ENCODE results near the gene FHIT. TPM values are rescaled to one million over a fixed set of nuclear protein-coding genes. Genes with fewer than 3 reads are reported as not detected.

FHIT gene
- total and polyA plus RNA-seq, 7 donors, result 2.4 to 10.2 (median 6.1) TPM

DNA sequence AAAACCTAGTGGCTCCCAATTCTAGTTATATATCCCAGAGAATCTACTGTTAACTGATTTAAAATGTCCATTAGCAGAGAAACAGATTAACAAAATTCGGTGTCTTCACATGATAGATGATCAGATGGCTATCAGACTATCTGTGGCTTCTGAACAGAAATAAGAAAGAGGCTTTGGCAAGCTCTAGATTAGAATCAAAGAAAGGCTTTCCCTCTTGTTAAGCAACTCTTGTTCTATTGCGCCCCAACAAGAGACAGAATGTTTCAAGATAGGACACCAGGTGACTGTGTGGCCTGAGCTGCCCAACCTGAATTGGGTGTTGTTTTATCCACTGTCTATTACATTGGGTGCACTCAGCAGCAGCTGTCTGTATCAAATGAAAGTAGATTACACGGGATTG is 483.7 kb downstream of the FHIT start:
- Histone ChIP-seq H3K4me1 (no peaks in the 10 kb centered on the region), H3K27ac (no peak overlapping the region), H3K27me3 (no peaks in the 10 kb centered on the region), H3K36me3 (no peaks in the 10 kb centered on the region), H3K4me3 (no peak overlapping the region), H3K9me3 (no peaks in the 10 kb centered on the region)
- TF ChIP-seq, protein P1, sequence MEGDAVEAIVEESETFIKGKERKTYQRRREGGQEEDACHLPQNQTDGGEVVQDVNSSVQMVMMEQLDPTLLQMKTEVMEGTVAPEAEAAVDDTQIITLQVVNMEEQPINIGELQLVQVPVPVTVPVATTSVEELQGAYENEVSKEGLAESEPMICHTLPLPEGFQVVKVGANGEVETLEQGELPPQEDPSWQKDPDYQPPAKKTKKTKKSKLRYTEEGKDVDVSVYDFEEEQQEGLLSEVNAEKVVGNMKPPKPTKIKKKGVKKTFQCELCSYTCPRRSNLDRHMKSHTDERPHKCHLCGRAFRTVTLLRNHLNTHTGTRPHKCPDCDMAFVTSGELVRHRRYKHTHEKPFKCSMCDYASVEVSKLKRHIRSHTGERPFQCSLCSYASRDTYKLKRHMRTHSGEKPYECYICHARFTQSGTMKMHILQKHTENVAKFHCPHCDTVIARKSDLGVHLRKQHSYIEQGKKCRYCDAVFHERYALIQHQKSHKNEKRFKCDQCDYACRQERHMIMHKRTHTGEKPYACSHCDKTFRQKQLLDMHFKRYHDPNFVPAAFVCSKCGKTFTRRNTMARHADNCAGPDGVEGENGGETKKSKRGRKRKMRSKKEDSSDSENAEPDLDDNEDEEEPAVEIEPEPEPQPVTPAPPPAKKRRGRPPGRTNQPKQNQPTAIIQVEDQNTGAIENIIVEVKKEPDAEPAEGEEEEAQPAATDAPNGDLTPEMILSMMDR (IDR thresholded peaks at IDR 0.05), result no peak
- TF ChIP-seq POLR2A (IDR thresholded peaks at IDR 0.05) (no peak), EP300 (IDR thresholded peaks at IDR 0.05) (no peak), POLR2AphosphoS5 (IDR thresholded peaks at IDR 0.05) (no peak)
- 61 to 65% methylated on average over 3 of the region's 3 CpGs for WGBS, 2 donors
- intact Hi-C loops (cut with DNase I), result no loop called here
- DNase-seq, result no peak

DNA sequence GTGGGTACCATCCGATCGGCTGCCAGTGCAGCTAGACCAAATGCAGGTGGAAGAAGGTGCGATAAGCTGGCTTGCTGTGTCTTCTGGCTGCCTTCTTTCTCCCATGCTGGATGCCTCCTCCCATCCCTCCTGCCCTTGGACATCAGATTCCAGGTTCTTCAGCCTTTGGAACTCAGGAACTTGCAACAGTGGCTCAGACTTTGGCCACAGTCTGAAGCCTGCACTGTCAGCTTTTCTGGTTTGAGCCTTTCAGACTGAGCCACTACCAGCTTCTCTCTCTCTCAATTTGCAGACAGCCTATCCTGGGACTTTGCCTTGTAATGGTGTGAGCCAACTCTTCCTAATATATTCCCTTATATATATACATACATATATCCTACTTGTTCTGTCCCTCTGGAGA is 485.5 kb downstream of the FHIT start:
- 97 to 99% methylated on average over 3 of the region's 3 CpGs for WGBS, 2 donors
- H3K9me3 ChIP-seq, result no peaks in the 10 kb centered on the region
- H3K4me1 ChIP-seq, result no peaks in the 10 kb centered on the region
- intact Hi-C loops (cut with DNase I), result no loop called here
- H3K27ac ChIP-seq, result no peak overlapping the region
- no peak overlapping the region for H3K4me3 ChIP-seq
- DNase-seq, result no peak
- H3K36me3 ChIP-seq, result no peaks in the 10 kb centered on the region
- TF ChIP-seq POLR2AphosphoS5 (IDR thresholded peaks at IDR 0.05) (no peak), EP300 (IDR thresholded peaks at IDR 0.05) (no peak), POLR2A (IDR thresholded peaks at IDR 0.05) (no peak)
- TF ChIP-seq, protein P1 (IDR thresholded peaks at IDR 0.05), result no peak
- no peaks in the 10 kb centered on the region for H3K27me3 ChIP-seq

DNA sequence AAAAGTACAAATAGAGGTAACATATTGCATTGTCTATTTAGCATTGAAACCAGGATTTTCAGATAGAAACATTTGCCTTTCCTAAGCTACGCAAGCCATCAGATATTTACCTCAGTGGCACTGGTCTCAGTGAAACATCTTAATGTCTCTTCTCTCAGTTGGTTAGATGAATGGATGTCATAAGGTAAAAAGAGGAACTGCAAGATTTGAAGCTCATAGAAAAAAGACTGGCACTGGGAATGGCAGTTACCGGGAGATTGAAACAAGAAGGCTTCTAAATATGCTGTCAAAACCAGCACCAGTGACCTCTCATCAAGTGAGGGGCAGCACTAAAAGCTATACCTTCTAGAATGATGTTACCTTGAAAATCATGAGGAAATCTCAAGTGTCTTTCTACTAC is 486.4 kb downstream of the FHIT start:
- 87 to 96% methylated on average over 2 of the region's 2 CpGs for WGBS, 2 donors
- no peaks in the 10 kb centered on the region for H3K27me3 ChIP-seq
- DNase-seq, result no peak
- H3K27ac ChIP-seq, result no peak overlapping the region
- intact Hi-C loops (cut with DNase I), result no loop called here
- no peak overlapping the region for H3K4me3 ChIP-seq
- H3K4me1 ChIP-seq, result no peaks in the 10 kb centered on the region
- no peaks in the 10 kb centered on the region for H3K9me3 ChIP-seq
- no peak for TF ChIP-seq EP300 (IDR thresholded peaks at IDR 0.05)
- TF ChIP-seq POLR2AphosphoS5 (IDR thresholded peaks at IDR 0.05), result no peak
- no peak for TF ChIP-seq POLR2A (IDR thresholded peaks at IDR 0.05)
- TF ChIP-seq, protein P1 (IDR thresholded peaks at IDR 0.05), result no peak
- no peaks in the 10 kb centered on the region for H3K36me3 ChIP-seq

DNA sequence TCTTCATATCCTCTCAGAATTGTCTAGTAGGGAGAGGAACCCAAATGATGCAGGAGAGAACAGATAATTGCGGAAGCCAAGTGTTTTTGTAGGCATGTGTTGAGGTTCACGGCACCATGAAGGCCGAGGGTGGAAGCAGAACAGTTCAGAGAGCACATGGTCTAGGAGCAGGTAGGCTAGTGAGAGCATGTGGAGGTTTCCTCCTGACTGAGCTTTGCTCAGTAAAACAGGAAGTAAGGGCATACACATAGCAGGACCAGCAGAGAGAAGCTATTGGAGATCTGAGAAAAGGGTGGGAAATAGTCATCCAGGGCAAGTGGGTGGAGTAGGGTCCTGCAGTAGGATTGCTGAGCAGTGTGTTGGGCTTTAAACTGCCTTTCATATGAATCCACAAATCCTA is 491.1 kb downstream of the FHIT start:
- Histone ChIP-seq H3K4me1 (no peaks in the 10 kb centered on the region), H3K9me3 (no peaks in the 10 kb centered on the region), H3K27ac (no peak overlapping the region), H3K36me3 (no peaks in the 10 kb centered on the region), H3K4me3 (no peak overlapping the region), H3K27me3 (no peaks in the 10 kb centered on the region)
- intact Hi-C loops (cut with DNase I), result no loop called here
- TF ChIP-seq POLR2AphosphoS5 (IDR thresholded peaks at IDR 0.05) (no peak), EP300 (IDR thresholded peaks at IDR 0.05) (no peak), POLR2A (IDR thresholded peaks at IDR 0.05) (no peak)
- TF ChIP-seq, protein P1 (IDR thresholded peaks at IDR 0.05), result no peak
- 94% methylated on average over 3 of the region's 3 CpGs for WGBS, 2 donors
- DNase-seq, result no peak

DNA sequence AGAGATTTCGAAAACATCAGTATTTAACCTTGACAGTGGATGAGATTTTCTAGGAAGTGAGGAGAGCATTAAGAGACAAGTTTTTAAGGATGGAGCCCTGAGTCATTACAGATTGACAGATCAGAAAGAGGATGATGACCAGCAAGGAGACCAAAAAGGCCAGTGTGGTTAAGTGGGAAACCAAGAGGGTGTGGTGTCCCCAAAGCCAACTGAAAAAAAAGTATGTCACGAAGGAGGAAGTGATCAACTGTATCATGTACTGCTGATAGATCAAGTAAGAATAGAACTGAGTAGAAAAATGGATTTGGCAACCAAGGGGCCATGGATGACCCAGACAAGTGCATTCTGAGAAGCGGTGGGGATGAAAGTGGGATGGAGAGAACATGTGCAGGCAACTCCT is 491.8 kb downstream of the FHIT start:
- H3K9me3 ChIP-seq, result no peaks in the 10 kb centered on the region
- 90 to 92% methylated on average over 3 of the region's 3 CpGs for WGBS, 2 donors
- H3K4me3 ChIP-seq, result no peak overlapping the region
- DNase-seq, result no peak
- TF ChIP-seq EP300 (IDR thresholded peaks at IDR 0.05), result no peak
- no peaks in the 10 kb centered on the region for H3K4me1 ChIP-seq
- intact Hi-C loops (cut with DNase I), result no loop called here
- H3K27ac ChIP-seq, result no peak overlapping the region
- H3K27me3 ChIP-seq, result no peaks in the 10 kb centered on the region
- H3K36me3 ChIP-seq, result no peaks in the 10 kb centered on the region
